NCI-H1417 treated with DMSO at 0.1 percent for 48 hours (cell line): ENCODE data around the gene CHKA.

ENCODE experiments used
- DNase-seq: peaks from one replicate; lab custom pipeline; 2025; lab: John Stamatoyannopoulos, UW

CHKA gene

GRCh38 chr11:68121067-68121899 is at the start of gene CHKA:
TSS of gene CHKA (minus strand) at chr11:68121388. CDS start at chr11:68121177, 211 bp downstream.
- DNase-seq: peak; percentile 79

- no peak for DNase-seq
These were observed 48.3 kb upstream of the CHKA start for GRCh38 chr11:68169442-68169841.

- no peak for DNase-seq
These were observed 47.5 kb upstream of the CHKA start for GRCh38 chr11:68168694-68169093.

GRCh38 chr11:68167474-68167873 is 46.3 kb upstream of the CHKA start:
- DNase-seq: no peak

GRCh38 chr11:68166969-68167368 is 45.8 kb upstream of the CHKA start:
- DNase-seq: no peak

GRCh38 chr11:68165601-68166000 is 44.4 kb upstream of the CHKA start:
- DNase-seq: no peak

- DNase-seq: no peak
These were observed 43.2 kb upstream of the CHKA start for GRCh38 chr11:68164437-68164836.

GRCh38 chr11:68163691-68164090 is 42.5 kb upstream of the CHKA start:
- DNase-seq: no peak

GRCh38 chr11:68160100-68160695 is 39.0 kb upstream of the CHKA start:
- DNase-seq: no peak

GRCh38 chr11:68159665-68160064 is 38.5 kb upstream of the CHKA start:
- no peak for DNase-seq

- DNase-seq: no peak
These were observed 38.0 kb upstream of the CHKA start for GRCh38 chr11:68159161-68159560.

GRCh38 chr11:68158580-68158979 is 37.4 kb upstream of the CHKA start:
- no peak for DNase-seq

GRCh38 chr11:68153742-68154141 is 32.6 kb upstream of the CHKA start:
- no peak for DNase-seq

- no peak for DNase-seq
These were observed 28.8 kb upstream of the CHKA start for GRCh38 chr11:68150037-68150436.

GRCh38 chr11:68149417-68149816 is 28.2 kb upstream of the CHKA start:
- peak; percentile 76 for DNase-seq

- no peak for DNase-seq
These were observed 27.7 kb upstream of the CHKA start for GRCh38 chr11:68148879-68149278.

- DNase-seq: no peak
These were observed 27.1 kb upstream of the CHKA start for GRCh38 chr11:68148071-68148805.

- peak; percentile 62 for DNase-seq
These were observed 25.7 kb upstream of the CHKA start for GRCh38 chr11:68146704-68147474.

- no peak for DNase-seq
These were observed 24.9 kb upstream of the CHKA start for GRCh38 chr11:68146010-68146540.

GRCh38 chr11:68145120-68145866 is 24.1 kb upstream of the CHKA start:
- DNase-seq: no peak

- no peak for DNase-seq
These were observed 22.1 kb upstream of the CHKA start for GRCh38 chr11:68143310-68143689.
